ENCODE measurements around the gene LIN37.

GRCh38 chr19:35731779-35732405 is 16.5 kb upstream of the LIN37 start:
- TF ChIP-seq EZH2 (IDR thresholded peaks at IDR 0.05; ENCODE audit: low read length), result no peak
- TF ChIP-seq CTCF (optimal IDR thresholded peaks at IDR 0.05 in 1 of 3, IDR thresholded peaks at IDR 0.05 in 1 of 3, conservative IDR thresholded peaks at IDR 0.05 in 1 of 3; ENCODE audit: extremely low read depth in 1 of 3, insufficient read depth in 2 of 3, low read length in 3 of 3), result no peak
